WTC11 (cell line): ENCODE data around the gene STK10.

Experiments
- CTCF ChIP-seq: fragments of 200-600 bp; IDR thresholded peaks from 2 replicates; pipeline ENCODE4 v1.8.0; 2022; ENCODE audit warnings: antibody characterized with exemption
- E2F4 ChIP-seq: sonication (generic); formaldehyde crosslinking; IDR thresholded peaks from 2 replicates; pipeline ENCODE4 v1.8.1; 2022; ENCODE audit warnings: low read depth, mild to moderate bottlenecking, moderate library complexity, missing genetic modification reagents, borderline replicate concordance
- E2F5 ChIP-seq: sonication (generic); formaldehyde crosslinking; IDR thresholded peaks from 2 replicates; pipeline ENCODE4 v1.8.1; 2022; ENCODE audit warnings: mild to moderate bottlenecking, moderate library complexity, missing genetic modification reagents
- ESRRA ChIP-seq: sonication (generic); formaldehyde crosslinking; IDR thresholded peaks from 2 replicates; pipeline ENCODE4 v1.8.1; 2022; ENCODE audit warnings: mild to moderate bottlenecking, missing genetic modification reagents, borderline replicate concordance
- IRF1 ChIP-seq: sonication (generic); formaldehyde crosslinking; IDR thresholded peaks from 2 replicates; pipeline ENCODE4 v1.8.0; 2023; ENCODE audit warnings: missing genetic modification reagents
- IRF2 ChIP-seq: sonication (generic); formaldehyde crosslinking; IDR thresholded peaks from 2 replicates; pipeline ENCODE4 v1.8.0; 2022; ENCODE audit warnings: low read depth, missing genetic modification reagents, borderline replicate concordance
- MLX ChIP-seq: sonication (generic); formaldehyde crosslinking; IDR thresholded peaks from 2 replicates; pipeline ENCODE4 v1.8.1; 2023; ENCODE audit warnings: mild to moderate bottlenecking, missing genetic modification reagents, moderate library complexity
- TCF7 ChIP-seq: sonication (generic); formaldehyde crosslinking; IDR thresholded peaks from 2 replicates; pipeline ENCODE4 v1.8.0; 2022; ENCODE audit warnings: mild to moderate bottlenecking, low read depth, missing genetic modification reagents, moderate library complexity
- ZNF121 ChIP-seq: sonication (generic); formaldehyde crosslinking; IDR thresholded peaks from 2 replicates; pipeline ENCODE4 v1.8.0; 2023; ENCODE audit warnings: missing genetic modification reagents
- ZNF532 ChIP-seq: fragments of 250-450 bp; sonication (Bioruptor Pico); IDR thresholded peaks from 2 replicates; pipeline ENCODE4 v1.9.0; 2021; ENCODE audit warnings: mild to moderate bottlenecking, borderline replicate concordance

- TF ChIP-seq CTCF (no peak), MLX (CRISPR knock-in tag) (no peak), E2F5 (CRISPR knock-in tag) (no peak), E2F4 (no peak), ESRRA (CRISPR knock-in tag) (no peak), ZNF532 (CRISPR knock-in tag) (no peak), TCF7 (CRISPR knock-in tag) (no peak), IRF1 (no peak), ZNF121 (CRISPR knock-in tag) (no peak), IRF2 (CRISPR knock-in tag) (no peak)
These were observed 25.1 kb upstream of the STK10 start for GRCh38 chr5:172213126-172213525.
